HG03280 (cell line): ENCODE results near the gene MC3R.
A peak's percentile ranks its signal among the peaks of the same experiment; 100 is the strongest.
"Not testable (repeated sequence)": the region's sequence is repeated elsewhere in the genome, so short reads cannot be mapped to it uniquely, and the experiment has no call there.

Experiments used
- ATAC-seq: cut with Tn5 transposase; IDR thresholded peaks from one replicate; pipeline ENCODE4 v1.9.1; 2021; ENCODE audit warnings: mild to moderate bottlenecking, moderate library complexity; ENCODE audit not compliant: unreplicated experiment

Gene MC3R

GRCh38 chr20:56247954-56248782, at the start of gene MC3R:
TSS of gene MC3R (plus strand) at chr20:56248732. CDS start at chr20:56248844, 112 bp downstream.
- peak; percentile 51 for ATAC-seq

DNA sequence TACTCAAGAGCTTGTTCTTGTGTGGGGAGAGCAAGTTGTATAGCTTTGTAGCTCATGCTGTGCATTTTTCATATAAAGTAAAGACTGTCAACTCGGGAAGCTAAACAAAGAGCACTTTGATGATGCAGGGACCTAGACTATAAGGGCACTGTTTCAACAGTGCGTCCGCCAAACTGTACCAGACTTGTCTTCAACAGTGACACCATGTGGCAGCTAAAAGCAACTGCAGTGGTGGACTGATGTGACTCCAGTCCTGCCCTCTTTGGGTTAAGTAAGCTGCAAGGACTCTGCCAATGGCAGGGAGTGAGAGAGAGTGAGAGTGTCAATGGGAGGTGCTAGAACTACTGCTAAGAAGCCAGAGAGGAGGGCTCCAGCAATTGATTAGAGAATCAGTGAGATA, 48.1 kb upstream of the MC3R start:
- no peak for ATAC-seq

GRCh38 chr20:56202493-56203077, 45.9 kb upstream of the MC3R start:
- ATAC-seq = no peak

- ATAC-seq = no peak
These were observed 44.3 kb upstream of the MC3R start for GRCh38 chr20:56204206-56204605.

DNA sequence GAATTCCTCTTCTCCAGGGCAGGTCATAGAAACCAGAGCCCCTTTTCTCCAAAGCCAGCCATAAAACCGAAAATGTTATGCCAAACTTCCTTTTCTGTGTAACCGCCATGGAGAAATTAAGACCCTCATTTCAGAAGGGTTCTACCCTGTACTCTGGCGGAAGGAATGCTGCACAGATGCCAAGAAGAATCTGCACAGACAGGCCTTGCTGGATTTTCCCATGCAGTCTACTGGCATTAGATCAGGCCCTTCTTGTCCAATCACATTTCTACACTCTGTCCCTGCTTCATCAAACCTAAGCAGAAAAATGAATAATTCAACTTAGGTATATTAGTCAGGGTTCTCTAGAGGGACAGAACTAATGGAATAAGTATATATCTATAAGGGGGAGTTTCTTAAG, 43.2 kb upstream of the MC3R start:
- ATAC-seq = no peak

DNA sequence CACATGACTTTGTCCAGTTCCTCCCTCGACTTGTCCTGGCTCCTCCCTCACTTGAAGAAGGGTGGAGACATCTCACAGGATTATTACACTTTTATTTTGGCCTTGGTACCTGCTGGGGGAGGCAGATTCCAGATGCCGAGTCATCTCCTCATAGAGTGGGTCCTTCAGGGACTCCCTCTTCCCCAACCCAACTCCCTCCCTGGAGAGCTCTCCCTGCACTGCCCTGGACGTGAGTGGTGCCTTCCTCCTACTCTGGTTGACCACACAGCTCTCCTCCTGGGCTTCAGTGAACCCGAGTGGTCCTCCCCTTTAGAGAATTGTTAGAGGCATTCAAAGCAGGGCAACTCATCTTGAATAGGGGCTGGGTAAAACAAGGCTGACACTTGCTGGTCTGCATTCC, 40.9 kb upstream of the MC3R start:
- ATAC-seq = no peak

DNA sequence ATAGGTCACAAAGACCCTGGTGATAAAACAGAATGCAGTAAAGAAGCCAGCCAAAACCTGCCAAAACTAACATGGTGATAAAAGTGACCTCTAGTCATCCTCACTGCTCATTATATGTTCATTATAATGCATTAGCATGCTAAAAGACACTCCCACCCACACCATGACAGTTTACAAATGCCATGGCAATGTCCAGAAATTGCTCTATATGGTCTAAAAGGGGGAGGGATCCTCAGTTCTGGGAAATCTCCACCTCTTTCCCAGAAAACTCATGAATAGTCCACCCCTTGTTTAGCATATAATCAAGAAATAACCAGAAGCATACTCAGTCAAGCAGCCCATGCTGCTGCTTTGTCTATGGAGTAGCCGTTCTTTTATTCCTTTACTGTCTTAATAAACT, 40.4 kb upstream of the MC3R start:
- ATAC-seq = no peak

DNA sequence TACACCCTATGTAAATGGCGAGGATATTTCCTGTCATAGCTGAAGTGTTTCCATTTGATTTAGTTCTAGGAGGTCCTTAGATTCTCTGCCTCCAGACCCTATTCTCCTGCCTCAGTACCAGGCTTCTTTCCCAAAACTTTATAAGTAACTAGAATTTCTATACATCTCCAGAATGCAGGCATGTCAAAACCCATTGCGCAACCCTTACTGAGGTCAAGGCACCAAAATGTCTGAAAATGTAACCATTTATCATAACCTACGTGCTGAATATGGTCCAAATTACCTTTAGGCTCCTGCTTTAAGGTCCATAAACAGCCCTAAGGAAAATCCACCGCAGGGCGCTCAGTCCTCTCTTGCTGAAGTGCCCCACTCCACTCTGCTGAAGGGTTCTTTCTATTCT, 37.5 kb upstream of the MC3R start:
- no peak for ATAC-seq

DNA sequence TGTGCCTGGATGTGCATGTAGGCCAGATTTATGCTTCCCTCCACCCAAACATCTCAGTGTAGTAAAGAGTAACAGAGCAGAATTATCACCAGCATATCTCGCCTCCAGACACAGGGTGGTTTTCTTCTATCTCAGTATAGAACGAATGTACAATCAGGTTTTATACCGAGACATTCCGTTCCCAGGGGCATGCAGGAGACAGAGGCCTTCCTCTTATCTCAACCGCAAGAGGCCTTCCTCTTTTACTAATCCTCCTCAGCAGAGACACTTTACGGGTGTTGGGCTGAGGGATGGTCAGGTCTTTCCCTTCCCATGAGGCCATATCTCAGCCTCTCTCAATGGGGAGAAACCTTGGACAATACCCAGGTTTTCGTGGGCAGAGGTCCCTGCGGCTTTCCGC, 36.4 kb upstream of the MC3R start:
- ATAC-seq = no peak

DNA sequence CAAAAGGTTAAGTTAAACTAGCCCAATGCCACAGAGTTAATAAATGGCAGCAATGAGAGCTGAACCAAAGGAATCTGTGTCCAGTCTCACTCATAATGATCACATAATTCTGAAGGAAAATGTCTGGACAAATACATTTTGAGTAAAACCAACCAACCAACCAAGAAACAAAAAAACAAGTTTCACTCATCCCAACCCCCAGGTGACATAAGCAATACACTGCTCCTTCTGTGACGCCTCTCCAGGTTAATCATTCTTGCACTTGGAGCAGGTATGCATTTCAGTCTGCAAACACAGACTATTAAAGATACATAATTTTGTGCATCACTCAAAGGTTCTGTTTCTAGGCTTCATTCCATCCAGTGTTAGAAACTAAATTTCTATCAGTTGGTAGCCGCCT, 35.2 kb upstream of the MC3R start:
- no peak for ATAC-seq

DNA sequence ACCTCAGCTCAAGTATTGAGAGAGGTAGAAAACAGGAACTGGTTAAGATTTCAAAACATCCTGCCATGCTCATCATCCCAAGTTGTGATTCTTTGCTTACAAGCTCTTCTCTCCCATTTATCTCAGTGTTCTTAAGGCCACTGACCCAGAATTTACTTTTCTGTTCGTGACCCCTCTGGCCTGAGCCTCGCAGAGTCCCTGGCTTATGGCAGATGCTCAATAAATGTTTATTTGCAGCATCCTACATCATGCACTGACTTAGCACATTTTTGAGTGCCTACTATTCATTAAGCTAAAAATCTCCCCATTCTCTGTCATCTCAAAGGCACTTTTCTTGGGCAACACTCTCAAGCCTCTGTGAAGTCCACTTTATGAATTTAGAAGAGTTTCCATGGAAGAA, 33.4 kb upstream of the MC3R start:
- ATAC-seq = no peak

GRCh38 chr20:56217829-56218228, 30.7 kb upstream of the MC3R start:
- ATAC-seq = no peak

GRCh38 chr20:56221186-56221585, 27.3 kb upstream of the MC3R start:
- not testable (repeated sequence) for ATAC-seq

DNA sequence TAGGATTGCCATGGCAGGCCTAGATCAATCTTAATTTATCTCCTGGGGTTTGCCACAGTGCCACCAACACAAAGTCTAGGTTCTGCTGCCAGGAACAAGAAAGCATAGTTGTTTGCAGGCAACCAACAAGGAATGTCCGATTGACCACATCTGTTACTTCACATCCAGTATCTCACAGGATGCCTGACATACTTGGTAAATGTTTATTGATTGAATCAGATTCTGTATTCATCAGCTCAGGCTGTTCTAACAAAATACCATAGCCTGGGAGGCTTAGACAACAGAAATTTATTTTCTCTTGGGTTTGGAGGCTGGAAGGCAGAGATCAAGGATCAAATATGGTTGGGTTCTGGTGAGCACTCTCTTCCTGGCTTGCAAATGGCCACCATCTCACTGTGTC, 26.3 kb upstream of the MC3R start:
- no peak for ATAC-seq

- ATAC-seq = no peak
These were observed 25.6 kb upstream of the MC3R start for GRCh38 chr20:56222945-56223344.

DNA sequence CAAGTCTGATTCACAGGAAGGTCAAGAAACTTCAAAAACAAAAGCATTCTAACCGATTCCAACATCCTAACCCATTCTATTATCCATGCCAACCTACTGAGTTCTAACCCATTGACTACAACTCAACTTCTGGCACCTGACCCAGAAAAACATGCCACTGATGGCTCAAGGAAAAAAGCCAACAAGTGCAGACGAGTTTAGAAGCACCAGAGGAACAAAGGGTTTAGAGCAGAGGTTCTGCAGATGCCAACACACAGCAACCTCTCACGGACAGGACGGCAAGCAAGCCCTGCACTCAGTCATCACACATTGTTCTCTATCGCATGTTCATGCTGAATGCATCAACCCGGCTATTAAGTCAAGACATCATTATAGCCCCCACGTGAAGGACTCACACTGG, 25.2 kb upstream of the MC3R start:
- no peak for ATAC-seq

DNA sequence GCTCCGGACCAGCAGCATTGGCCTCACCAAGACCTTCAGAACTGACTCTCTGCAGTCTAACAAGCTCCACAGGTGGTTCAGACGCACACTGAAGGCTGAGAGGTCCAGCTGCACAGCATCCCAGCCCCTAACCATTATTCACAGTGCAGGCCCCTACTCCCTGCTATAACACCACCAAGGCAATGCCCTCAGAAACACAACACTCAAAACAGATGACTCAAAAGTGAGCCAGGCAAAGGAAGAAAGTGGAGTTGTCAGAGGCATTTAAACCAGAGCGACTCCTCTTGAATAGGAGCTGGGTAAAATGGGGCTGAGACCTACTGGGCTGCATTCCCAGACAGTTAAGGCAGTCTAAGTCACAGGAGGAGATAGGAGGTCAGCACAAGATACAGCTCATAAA, 20.5 kb upstream of the MC3R start:
- ATAC-seq = no peak

GRCh38 chr20:56229812-56230211, 18.7 kb upstream of the MC3R start:
- ATAC-seq = no peak

GRCh38 chr20:56234110-56234509, 14.4 kb upstream of the MC3R start:
- no peak for ATAC-seq

- ATAC-seq = no peak
These were observed 11.2 kb upstream of the MC3R start for GRCh38 chr20:56237335-56237734.

- no peak for ATAC-seq
These were observed 4.3 kb upstream of the MC3R start for GRCh38 chr20:56244259-56244658.

DNA sequence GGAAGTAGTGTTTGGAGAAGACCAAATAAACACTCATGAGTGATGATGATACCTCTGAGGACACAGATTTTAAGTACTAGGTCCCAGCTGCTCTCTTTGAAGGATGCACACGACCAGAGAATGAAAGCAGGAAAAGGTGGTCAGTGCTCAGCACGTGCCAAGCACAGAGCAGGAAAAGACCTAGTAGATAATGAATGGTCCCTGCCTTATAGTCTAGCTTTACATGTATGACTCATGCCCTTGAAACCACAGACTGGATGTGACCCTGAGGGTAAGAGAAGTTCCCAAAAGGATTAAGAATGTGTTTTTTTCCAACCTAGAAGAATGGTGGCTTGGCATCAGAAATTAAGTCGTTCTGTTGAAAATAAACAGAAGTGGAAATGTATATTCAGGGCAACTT, 2.8 kb upstream of the MC3R start:
- no peak for ATAC-seq
